Upper lobe of left lung (tissue), 6 donors: Measurements from ENCODE around the gene PGBD5. TPM values are rescaled to one million over a fixed set of nuclear protein-coding genes. Genes with fewer than 3 reads are reported as not detected.

Source experiments
- ATAC-seq, 2 donors: fragments of 200-7000 bp; cut with Tn5 transposase; one replicate each; pipeline ENCODE4 v1.9.1; 2022; ENCODE audit warnings: mild to moderate bottlenecking in 2 of 2, moderate library complexity in 2 of 2; ENCODE audit not compliant: low FRiP score in 2 of 2
- DNase-seq, 2 donors: peaks; one replicate each; pipeline ENCODE4 v3.0.0-alpha.2; 2019 to 2020
- H3K27ac ChIP-seq, 4 donors: fragments of 200-600 bp; sonication (generic); one replicate each; pipeline ENCODE4 v1.5.1; 2016 to 2019
- H3K27me3 ChIP-seq, 4 donors: fragments of 200-600 bp; sonication (generic); one replicate each; pipeline ENCODE4 v1.5.1; 2017 to 2019
- H3K36me3 ChIP-seq, 4 donors: fragments of 200-600 bp; sonication (generic); one replicate each; pipeline ENCODE4 v1.5.1; 2016 to 2019
- H3K4me1 ChIP-seq, 4 donors: fragments of 200-600 bp; sonication (generic); one replicate each; pipeline ENCODE4 v1.5.1; 2018 to 2019
- H3K4me3 ChIP-seq, 4 donors: fragments of 200-600 bp; sonication (generic); one replicate each; pipeline ENCODE4 v1.5.1; 2017 to 2019; ENCODE audit warnings: mild to moderate bottlenecking in 2 of 4, moderate library complexity in 1 of 4
- H3K9me3 ChIP-seq, 4 donors: fragments of 200-600 bp; sonication (generic); one replicate each; pipeline ENCODE4 v1.5.1; 2018 to 2019
- CTCF ChIP-seq, 6 experiments: fragments of 450-650 bp in 4 of 6; fragments of 200-600 bp in 2 of 6; sonication (generic) in 2 of 6; IDR thresholded peaks; one replicate each; pipeline ENCODE4 v1.5.1; 2016 to 2019; ENCODE audit warnings: antibody characterized with exemption in 6 of 6
- EP300 ChIP-seq, 4 donors: sonication (generic); formaldehyde crosslinking; IDR thresholded peaks; one replicate each; pipeline ENCODE4 v1.5.1; 2017; ENCODE audit warnings: antibody characterized with exemption in 4 of 4, control low read depth in 2 of 4
- POLR2A ChIP-seq, 4 donors: fragments of 450-650 bp; IDR thresholded peaks; one replicate each; pipeline ENCODE4 v1.5.1; 2016 to 2017; ENCODE audit warnings: antibody characterized with exemption in 4 of 4, mild to moderate bottlenecking in 2 of 4
- POLR2AphosphoS5 ChIP-seq, 2 donors: sonication (generic); formaldehyde crosslinking; IDR thresholded peaks; one replicate each; pipeline ENCODE4 v1.5.1; 2017; ENCODE audit warnings: antibody characterized with exemption in 2 of 2
- WGBS, 2 donors: methylation state at CpG; one replicate each; pipeline ENCODE4 v1.1.5; 2017 to 2018; 5-methylcytosine and 5-hydroxymethylcytosine counted together
- total RNA-seq, 6 donors: library from RNA; depleted of rRNA in 4 of 6; stranded (reverse); fragments of >200 nt in 4 of 6; gene quantifications; one replicate each; pipeline versions ENCODE4 v1.1.0 to v1.2.1, GENCODE V29; 2016 to 2021
- donor health status: DM: no; HTN: no; CAD: no; lungs with moderate emphysema.
- donor health status: DM: no; HTN: yes; CAD: no; lungs with severe emphysema.

Gene PGBD5
- total RNA-seq, 6 donors from 2014 or later = 0.78 to 5.0 (median 3.9) TPM

- Histone ChIP-seq H3K4me3 (no peak overlapping the region), H3K4me1 (peaks cover 0 to 4% (median 3%) of the 10 kb centered on the region in 4 donors), H3K27ac (no peak overlapping the region), H3K27me3 (no peaks in the 10 kb centered on the region), H3K9me3 (no peaks in the 10 kb centered on the region), H3K36me3 (no peaks in the 10 kb centered on the region)
- 75 to 83% methylated on average over 6 of the region's 6 CpGs for WGBS, 2 donors
- TF ChIP-seq POLR2AphosphoS5 (IDR thresholded peaks at IDR 0.05) = no peak
- no peak for DNase-seq
- ATAC-seq = no peak
Observed at GRCh38 chr1:230303069-230303468, 123.1 kb downstream of the PGBD5 start.

GRCh38 chr1:230301822-230302221 is 124.3 kb downstream of the PGBD5 start:
- TF ChIP-seq EP300 (IDR thresholded peaks at IDR 0.05) = no peak
- no peak for TF ChIP-seq CTCF (IDR thresholded peaks at IDR 0.05)
- TF ChIP-seq POLR2A (IDR thresholded peaks at IDR 0.05) = no peak
- TF ChIP-seq POLR2AphosphoS5 (IDR thresholded peaks at IDR 0.05) = no peak
- no peaks in the 10 kb centered on the region for H3K36me3 ChIP-seq
- no peak overlapping the region for H3K27ac ChIP-seq
- H3K4me3 ChIP-seq = no peak overlapping the region
- no peaks in the 10 kb centered on the region for H3K27me3 ChIP-seq
- DNase-seq = no peak
- peaks cover 0 to 4% (median 3%) of the 10 kb centered on the region in 4 donors for H3K4me1 ChIP-seq
- WGBS, 2 donors = 92 to 95% methylated on average over 6 of the region's 6 CpGs
- ATAC-seq = peak in 1 of 2 donors; percentile 46
- no peaks in the 10 kb centered on the region for H3K9me3 ChIP-seq

- Histone ChIP-seq H3K27me3 (no peaks in the 10 kb centered on the region), H3K27ac (no peak overlapping the region), H3K9me3 (no peaks in the 10 kb centered on the region), H3K36me3 (no peaks in the 10 kb centered on the region), H3K4me3 (no peak overlapping the region), H3K4me1 (peaks cover 0 to 4% (median 3%) of the 10 kb centered on the region in 4 donors)
- no peak for ATAC-seq
- 88 to 93% methylated on average over 7 to 8 of the region's 8 CpGs for WGBS, 2 donors
- no peak for TF ChIP-seq CTCF (IDR thresholded peaks at IDR 0.05)
- no peak for TF ChIP-seq POLR2A (IDR thresholded peaks at IDR 0.05)
- no peak for TF ChIP-seq EP300 (IDR thresholded peaks at IDR 0.05)
- TF ChIP-seq POLR2AphosphoS5 (IDR thresholded peaks at IDR 0.05) = no peak
- DNase-seq = peak in 1 of 2 donors; percentile 35
Observed at GRCh38 chr1:230301322-230301721, 124.8 kb downstream of the PGBD5 start.

- Histone ChIP-seq H3K27ac (no peak overlapping the region), H3K36me3 (no peaks in the 10 kb centered on the region)
- peak in 1 of 2 donors; percentile 59 for DNase-seq
Observed at GRCh38 chr1:230300322-230301301, 125.5 kb downstream of the PGBD5 start.

More at GRCh38 chr1:230300322-230301301, 125.5 kb downstream of the PGBD5 start:
- Histone ChIP-seq H3K27me3 (no peaks in the 10 kb centered on the region), H3K4me3 (no peak overlapping the region), H3K4me1 (peaks cover 0 to 4% (median 3%) of the 10 kb centered on the region in 4 donors), H3K9me3 (no peaks in the 10 kb centered on the region)
- WGBS, 2 donors = 88 to 94% methylated on average over 21 to 26 of the region's 26 CpGs
- no peak for TF ChIP-seq EP300 (IDR thresholded peaks at IDR 0.05)
- no peak for TF ChIP-seq CTCF (IDR thresholded peaks at IDR 0.05)
- no peak for TF ChIP-seq POLR2AphosphoS5 (IDR thresholded peaks at IDR 0.05)
- no peak for TF ChIP-seq POLR2A (IDR thresholded peaks at IDR 0.05)
- no peak for ATAC-seq
